Measurements from ENCODE around the gene DMBT1.

- no peak for TF ChIP-seq CTCF (IDR thresholded peaks at IDR 0.05)
- no peak for TF ChIP-seq POLR2A (IDR thresholded peaks at IDR 0.05)
These were observed 117.7 kb downstream of the DMBT1 start for GRCh38 chr10:122678266-122678665.
